Transverse colon (tissue), 4 donors: ENCODE measurements around the gene MTMR8. TPM values are rescaled to one million over a fixed set of nuclear protein-coding genes. Genes with fewer than 3 reads are reported as not detected.

ENCODE experiments used
- DNase-seq: peaks from one replicate; pipeline ENCODE4 v3.0.0-alpha.2; 2019
- H3K27ac ChIP-seq, 4 donors: fragments of 200-600 bp; sonication (generic); 2 replicates each; pipeline ENCODE4 v1.5.1; 2016 to 2018; ENCODE audit warnings: inconsistent platforms in 4 of 4
- H3K27me3 ChIP-seq: fragments of 200-600 bp; sonication (generic); 2 replicates; pipeline ENCODE4 v1.5.1; 2017; ENCODE audit warnings: inconsistent platforms
- H3K36me3 ChIP-seq, 4 donors: fragments of 200-600 bp; sonication (generic); 2 replicates each; pipeline ENCODE4 v1.5.1; 2017 to 2019; ENCODE audit warnings: inconsistent platforms in 4 of 4
- H3K4me1 ChIP-seq, 4 donors: fragments of 200-600 bp; sonication (generic); 2 replicates each; pipeline ENCODE4 v1.5.1; 2017 to 2020; ENCODE audit warnings: inconsistent platforms in 4 of 4
- H3K4me3 ChIP-seq, 4 donors: fragments of 200-600 bp; sonication (generic); 1 replicate in 1 of 4; 2 replicates in 3 of 4; pipeline versions ENCODE4 v1.5.1 to v1.6.1; 2017 to 2019; ENCODE audit warnings: inconsistent platforms in 4 of 4
- H3K9me3 ChIP-seq, 2 donors: fragments of 200-600 bp; sonication (generic); 2 replicates each; pipeline ENCODE4 v1.5.1; 2017 to 2019; ENCODE audit warnings: inconsistent platforms in 2 of 2
- EP300 ChIP-seq: sonication (generic); formaldehyde crosslinking; IDR thresholded peaks from one replicate; pipeline ENCODE4 v1.6.1; 2017; ENCODE audit warnings: antibody characterized with exemption, low read depth
- POLR2A ChIP-seq: fragments of 450-650 bp; IDR thresholded peaks from one replicate; pipeline ENCODE4 v1.6.1; 2016; ENCODE audit warnings: antibody characterized with exemption, mild to moderate bottlenecking, moderate library complexity
- POLR2AphosphoS5 ChIP-seq, 3 donors: sonication (generic); formaldehyde crosslinking; IDR thresholded peaks; one replicate each; pipeline ENCODE4 v1.6.1; 2016; ENCODE audit warnings: antibody characterized with exemption in 3 of 3
- WGBS, 2 donors: methylation state at CpG; one replicate each; pipeline ENCODE4 v1.1.5; 2018; ENCODE audit warnings: low coverage in 1 of 2; 5-methylcytosine and 5-hydroxymethylcytosine counted together
- in situ Hi-C, 4 donors: fragments of 200-750 bp; cut with MboI; loops; one replicate each; pipeline versions ENCODE4 v1.15.0 to v1.15.1; 2017; ENCODE audit warnings: low sequenced_read_pairs in 3 of 4, low pct_ligation_motif_present in 1 of 4, low pct_unique_long_range_greater_than_20kb in 1 of 4
- intact Hi-C: fragments of 100-400 bp; cut with DNase I; formaldehyde crosslinking; loops from one replicate; pipeline ENCODE4 v1.15.1; 2023; ENCODE audit warnings: low total_unique reads
- total RNA-seq, 4 donors: library from RNA; depleted of rRNA; stranded (reverse); fragments of >200 nt; gene quantifications; one replicate each; pipeline ENCODE4 v1.1.0, GENCODE V29; 2016
- TF ChIP-seq, protein P1 (sequence below), 5 experiments: fragments of 200-600 bp in 3 of 5; fragments of 450-650 bp in 2 of 5; sonication (generic) in 3 of 5; IDR thresholded peaks; 1 replicate in 2 of 5; 2 replicates in 3 of 5; pipeline ENCODE4 v1.5.1; 2016 to 2017; ENCODE audit warnings: antibody characterized with exemption in 5 of 5, inconsistent platforms in 3 of 5, mild to moderate bottlenecking in 2 of 5, moderate library complexity in 1 of 5

MTMR8 gene
- total RNA-seq, 4 donors from 2014 or later, result 11.2 to 20.1 (median 15.2) TPM

DNA sequence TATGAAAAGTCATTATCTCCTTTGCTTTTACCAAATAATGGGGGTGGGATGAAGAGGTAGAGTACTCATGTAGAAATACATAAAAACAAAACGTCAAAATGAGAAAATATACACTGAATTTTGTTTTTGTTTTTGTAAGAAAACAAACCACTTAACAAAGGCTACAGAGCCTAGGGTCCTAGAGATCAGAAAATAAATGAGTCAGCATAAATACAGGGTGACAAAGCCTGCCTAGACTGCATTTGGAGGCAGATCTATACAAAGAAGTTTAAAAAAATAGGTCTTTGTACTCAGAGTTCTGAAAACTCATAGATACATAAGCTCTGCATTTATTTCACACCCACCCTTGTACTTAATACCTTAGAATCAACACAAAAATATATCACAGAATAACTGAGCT, 52.4 kb downstream of the MTMR8 start:
- Histone ChIP-seq H3K36me3 (no peaks in the 10 kb centered on the region), H3K4me1 (no peaks in the 10 kb centered on the region), H3K27ac (no peak overlapping the region), H3K9me3 (no peaks in the 10 kb centered on the region), H3K27me3 (no peaks in the 10 kb centered on the region), H3K4me3 (no peak overlapping the region)
- in situ Hi-C loops (no loop called here), intact Hi-C loops (no loop called here)
- WGBS, 2 donors, result 47 to 83% methylated on average over 1 of the region's 1 CpG
- no peak for DNase-seq
- TF ChIP-seq POLR2AphosphoS5 (IDR thresholded peaks at IDR 0.05), result no peak
- TF ChIP-seq, protein P1, sequence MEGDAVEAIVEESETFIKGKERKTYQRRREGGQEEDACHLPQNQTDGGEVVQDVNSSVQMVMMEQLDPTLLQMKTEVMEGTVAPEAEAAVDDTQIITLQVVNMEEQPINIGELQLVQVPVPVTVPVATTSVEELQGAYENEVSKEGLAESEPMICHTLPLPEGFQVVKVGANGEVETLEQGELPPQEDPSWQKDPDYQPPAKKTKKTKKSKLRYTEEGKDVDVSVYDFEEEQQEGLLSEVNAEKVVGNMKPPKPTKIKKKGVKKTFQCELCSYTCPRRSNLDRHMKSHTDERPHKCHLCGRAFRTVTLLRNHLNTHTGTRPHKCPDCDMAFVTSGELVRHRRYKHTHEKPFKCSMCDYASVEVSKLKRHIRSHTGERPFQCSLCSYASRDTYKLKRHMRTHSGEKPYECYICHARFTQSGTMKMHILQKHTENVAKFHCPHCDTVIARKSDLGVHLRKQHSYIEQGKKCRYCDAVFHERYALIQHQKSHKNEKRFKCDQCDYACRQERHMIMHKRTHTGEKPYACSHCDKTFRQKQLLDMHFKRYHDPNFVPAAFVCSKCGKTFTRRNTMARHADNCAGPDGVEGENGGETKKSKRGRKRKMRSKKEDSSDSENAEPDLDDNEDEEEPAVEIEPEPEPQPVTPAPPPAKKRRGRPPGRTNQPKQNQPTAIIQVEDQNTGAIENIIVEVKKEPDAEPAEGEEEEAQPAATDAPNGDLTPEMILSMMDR (IDR thresholded peaks at IDR 0.05), result no peak
- no peak for TF ChIP-seq EP300

DNA sequence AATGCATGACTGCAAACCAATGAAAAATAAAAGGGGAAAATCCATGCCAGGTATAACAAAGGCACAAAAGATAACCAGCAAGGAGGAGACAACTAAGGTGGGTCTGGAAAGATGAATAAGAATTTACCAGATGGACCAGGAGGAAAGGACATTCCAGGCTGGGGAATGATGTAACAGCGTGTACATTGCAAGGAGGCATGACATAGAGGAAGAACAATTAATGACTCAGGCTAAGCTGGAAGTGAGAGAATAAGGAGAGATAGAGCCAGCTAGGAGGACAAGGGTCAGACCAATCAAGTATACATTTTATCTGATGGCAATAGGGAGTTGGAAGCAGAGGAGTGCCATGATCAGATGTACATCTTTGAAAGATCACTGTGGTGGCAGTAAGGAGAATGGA, 57.0 kb downstream of the MTMR8 start:
- Histone ChIP-seq H3K27ac (no peak overlapping the region), H3K4me1 (no peaks in the 10 kb centered on the region), H3K36me3 (no peaks in the 10 kb centered on the region), H3K4me3 (no peak overlapping the region), H3K27me3 (no peaks in the 10 kb centered on the region), H3K9me3 (no peaks in the 10 kb centered on the region)
- in situ Hi-C loops, result no loop called here
- 79 to 100% methylated on average over 1 of the region's 1 CpG for WGBS, 2 donors
- intact Hi-C loops, result no loop called here
- no peak for DNase-seq
- TF ChIP-seq POLR2A, result no peak
- no peak for TF ChIP-seq EP300
- TF ChIP-seq POLR2AphosphoS5 (IDR thresholded peaks at IDR 0.05), result no peak
- TF ChIP-seq, protein P1 (IDR thresholded peaks at IDR 0.05), result no peak

GRCh38 chrX:64334467-64334866, 60.8 kb downstream of the MTMR8 start:
- WGBS, 2 donors, result 37 to 40% methylated on average over 3 of the region's 3 CpGs
- Histone ChIP-seq H3K27me3 (no peaks in the 10 kb centered on the region), H3K36me3 (no peaks in the 10 kb centered on the region), H3K4me3 (no peak overlapping the region), H3K27ac (peak overlapping the region; percentile 41 to 52 (median 48)), H3K4me1 (no peaks in the 10 kb centered on the region), H3K9me3 (no peaks in the 10 kb centered on the region)
- TF ChIP-seq POLR2A (no peak), EP300 (no peak), POLR2AphosphoS5 (IDR thresholded peaks at IDR 0.05) (peak in 1 of 3 donors; percentile 9)
- TF ChIP-seq, protein P1 (IDR thresholded peaks at IDR 0.05), result no peak
- in situ Hi-C loops (no loop called here), intact Hi-C loops (no loop called here)
- peak; percentile 58 for DNase-seq

- no peaks in the 10 kb centered on the region for H3K4me1 ChIP-seq
- no peaks in the 10 kb centered on the region for H3K36me3 ChIP-seq
- intact Hi-C loops (no loop called here), in situ Hi-C loops (no loop called here)
- TF ChIP-seq, protein P1 (IDR thresholded peaks at IDR 0.05), result no peak
- TF ChIP-seq EP300 (no peak), POLR2AphosphoS5 (IDR thresholded peaks at IDR 0.05) (no peak), POLR2A (no peak)
- no peak overlapping the region for H3K27ac ChIP-seq
- no peak for DNase-seq
- no peaks in the 10 kb centered on the region for H3K9me3 ChIP-seq
- no peak overlapping the region for H3K4me3 ChIP-seq
- no peaks in the 10 kb centered on the region for H3K27me3 ChIP-seq
These were observed 65.0 kb downstream of the MTMR8 start for GRCh38 chrX:64330284-64330683.
